ENCODE data around the gene KRT73.

- no peak for TF ChIP-seq EGR1 (IDR thresholded peaks at IDR 0.05)
- TF ChIP-seq TAF1 (IDR thresholded peaks at IDR 0.05; ENCODE audit: low read depth): no peak
- TF ChIP-seq CEBPB (IDR thresholded peaks at IDR 0.05): no peak
- TF ChIP-seq FOXM1 (IDR thresholded peaks at IDR 0.05; ENCODE audit: borderline replicate concordance, low read depth): no peak
- TF ChIP-seq REST (IDR thresholded peaks at IDR 0.05; ENCODE audit: low read depth): no peak
- no peak for TF ChIP-seq EP300 (IDR thresholded peaks at IDR 0.05; ENCODE audit: borderline replicate concordance)
- no peak for TF ChIP-seq MAX (IDR thresholded peaks at IDR 0.05)
- no peak for TF ChIP-seq RAD21 (IDR thresholded peaks at IDR 0.05; ENCODE audit: low read depth)
- no peak for TF ChIP-seq TCF12 (IDR thresholded peaks at IDR 0.05; ENCODE audit: low read depth)
- TF ChIP-seq USF1 (IDR thresholded peaks at IDR 0.05): no peak
These were observed 9.2 kb upstream of the KRT73 start for GRCh38 chr12:52627395-52628110.

Data from Ishikawa (cell line).